ENCODE data around the gene DUSP5.
"Not testable (repeated sequence)": the region's sequence is repeated elsewhere in the genome, so short reads cannot be mapped to it uniquely, and the experiment has no call there.

The DUSP5 gene

GRCh38 chr10:110532628-110533027 is 34.9 kb downstream of the DUSP5 start:
- not testable (repeated sequence) for H3K4me3 Mint-ChIP-seq; H3K27ac Mint-ChIP-seq (ENCODE audit: low read depth); ATAC-seq (replicated peaks; ENCODE audit: extremely low read depth, poor library complexity, severe bottlenecking); H3K36me3 Mint-ChIP-seq (ENCODE audit: insufficient read depth); DNase-seq (ENCODE audit: low spot score in 2 of 2); H3K27me3 Mint-ChIP-seq; H3K9me3 Mint-ChIP-seq
- peaks cover 31% of the 10 kb centered on the region for H3K4me1 Mint-ChIP-seq

- no peaks in the 10 kb centered on the region for H3K27me3 Mint-ChIP-seq
- ATAC-seq (replicated peaks; ENCODE audit: extremely low read depth, poor library complexity, severe bottlenecking), result no peak
- H3K4me3 Mint-ChIP-seq, result no peak overlapping the region
- H3K9me3 Mint-ChIP-seq, result no peaks in the 10 kb centered on the region
- no peak for DNase-seq (ENCODE audit: low spot score in 2 of 2)
- no peak overlapping the region for H3K27ac Mint-ChIP-seq (ENCODE audit: low read depth)
- no peaks in the 10 kb centered on the region for H3K36me3 Mint-ChIP-seq (ENCODE audit: insufficient read depth)
- peaks cover 31% of the 10 kb centered on the region for H3K4me1 Mint-ChIP-seq
These were observed 35.4 kb downstream of the DUSP5 start for GRCh38 chr10:110533149-110533548.

DNA sequence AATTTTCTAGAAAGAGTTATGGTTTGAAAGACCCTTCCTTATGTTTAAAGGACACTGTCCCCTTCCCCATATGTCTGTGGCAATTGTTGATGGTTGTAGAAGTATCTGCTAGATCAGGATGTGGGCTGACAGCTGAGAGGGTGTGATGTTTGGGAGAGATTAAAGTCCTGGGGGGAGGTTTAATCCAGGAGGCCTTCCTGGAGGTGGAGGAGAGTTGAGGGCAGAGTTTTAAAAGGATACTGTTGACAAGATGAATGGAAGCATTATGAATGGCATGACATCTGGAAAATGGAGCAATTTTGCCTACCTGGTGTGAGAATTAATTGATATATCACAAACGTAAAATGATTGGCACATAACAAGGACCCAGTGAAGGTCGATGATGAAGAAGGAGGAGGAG is 36.9 kb downstream of the DUSP5 start:
- no peak overlapping the region for H3K27ac Mint-ChIP-seq (ENCODE audit: low read depth)
- ATAC-seq (replicated peaks; ENCODE audit: extremely low read depth, poor library complexity, severe bottlenecking), result no peak
- no peaks in the 10 kb centered on the region for H3K36me3 Mint-ChIP-seq (ENCODE audit: insufficient read depth)
- peaks cover 23% of the 10 kb centered on the region for H3K4me1 Mint-ChIP-seq
- DNase-seq (ENCODE audit: low spot score in 2 of 2), result no peak
- no peak overlapping the region for H3K4me3 Mint-ChIP-seq
- no peaks in the 10 kb centered on the region for H3K27me3 Mint-ChIP-seq
- no peaks in the 10 kb centered on the region for H3K9me3 Mint-ChIP-seq

DNA sequence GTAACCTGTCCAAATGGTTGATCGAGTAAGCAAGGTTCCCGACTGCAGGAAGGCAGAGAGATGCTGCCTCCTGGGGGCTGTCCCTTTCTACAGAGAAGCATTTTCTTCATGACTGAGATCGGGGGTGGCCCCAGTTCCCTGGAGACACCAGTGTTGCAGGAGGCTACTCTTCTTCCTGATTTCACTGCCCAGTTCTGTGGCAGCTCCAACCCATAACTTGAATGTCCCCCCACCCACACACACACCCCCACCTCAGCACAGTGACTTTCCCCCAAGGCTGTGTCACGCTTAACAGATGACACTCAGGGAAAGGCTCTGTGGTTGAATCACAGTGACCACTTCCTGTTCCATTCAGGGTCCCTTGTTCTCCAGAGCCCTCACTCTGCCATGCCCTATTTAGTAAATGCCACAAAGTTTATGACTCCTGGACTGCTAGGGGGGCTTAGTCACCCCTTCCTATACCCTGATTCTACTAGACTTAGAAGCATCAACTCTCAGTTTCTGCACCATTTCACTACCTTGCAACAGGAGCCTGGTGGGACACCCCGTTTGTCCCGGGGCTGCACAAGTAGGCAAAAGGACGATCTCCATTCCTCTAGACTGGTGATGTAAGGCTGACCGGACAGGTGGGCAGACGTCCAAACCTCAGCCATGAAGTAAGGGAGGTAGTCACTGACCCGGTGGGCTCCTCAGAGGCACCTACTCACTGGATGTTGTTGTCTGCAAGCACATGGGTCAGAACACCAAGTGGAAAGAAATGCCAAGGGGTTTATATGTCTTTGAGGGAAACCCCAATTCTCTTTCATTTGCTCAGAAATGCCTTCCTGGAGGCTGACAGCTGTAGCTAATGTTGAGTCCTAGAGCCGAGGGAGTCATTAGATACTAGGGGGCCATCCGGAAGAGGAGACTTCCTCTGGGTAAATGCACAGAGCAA is 38.5 kb downstream of the DUSP5 start:
- DNase-seq (ENCODE audit: low spot score in 2 of 2), result peak in 1 of 2 donors; percentile 19
- H3K4me3 Mint-ChIP-seq, result peak overlapping the region; percentile 11
- peaks cover 18% of the 10 kb centered on the region for H3K4me1 Mint-ChIP-seq
- H3K9me3 Mint-ChIP-seq, result no peaks in the 10 kb centered on the region
- H3K27ac Mint-ChIP-seq (ENCODE audit: low read depth), result no peak overlapping the region
- ATAC-seq (replicated peaks; ENCODE audit: extremely low read depth, poor library complexity, severe bottlenecking), result peak; percentile 78
- H3K36me3 Mint-ChIP-seq (ENCODE audit: insufficient read depth), result no peaks in the 10 kb centered on the region
- no peaks in the 10 kb centered on the region for H3K27me3 Mint-ChIP-seq

- H3K36me3 Mint-ChIP-seq (ENCODE audit: insufficient read depth), result no peaks in the 10 kb centered on the region
- ATAC-seq (replicated peaks; ENCODE audit: extremely low read depth, poor library complexity, severe bottlenecking) (no peak), DNase-seq (ENCODE audit: low spot score in 2 of 2) (no peak)
- H3K27ac Mint-ChIP-seq (ENCODE audit: low read depth), result no peak overlapping the region
- peaks cover 18% of the 10 kb centered on the region for H3K4me1 Mint-ChIP-seq
- H3K4me3 Mint-ChIP-seq, result no peak overlapping the region
- H3K9me3 Mint-ChIP-seq, result no peaks in the 10 kb centered on the region
- H3K27me3 Mint-ChIP-seq, result no peaks in the 10 kb centered on the region
These were observed 41.4 kb downstream of the DUSP5 start for GRCh38 chr10:110539091-110539490.

DNA sequence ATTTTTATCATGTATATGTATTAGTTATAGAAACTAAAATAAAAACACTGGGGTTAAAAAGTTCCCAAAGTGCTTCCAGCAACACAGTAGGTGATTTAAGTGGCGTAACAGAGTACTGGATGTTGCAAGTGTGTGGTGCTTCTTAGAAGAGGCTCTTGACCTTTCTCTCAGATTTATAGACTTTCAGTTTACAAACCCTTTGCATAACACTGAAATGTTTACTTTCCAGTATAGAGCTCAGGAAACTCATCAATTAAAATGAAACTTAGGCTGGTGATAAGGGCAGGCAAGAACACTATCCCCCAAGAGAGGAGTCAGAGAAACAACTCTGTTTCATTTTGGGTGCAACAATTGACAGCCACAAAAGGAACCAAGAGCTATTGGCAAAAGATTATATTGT is 42.3 kb downstream of the DUSP5 start:
- DNase-seq (ENCODE audit: low spot score in 2 of 2) (no peak), ATAC-seq (replicated peaks; ENCODE audit: extremely low read depth, poor library complexity, severe bottlenecking) (no peak)
- H3K27ac Mint-ChIP-seq (ENCODE audit: low read depth), result no peak overlapping the region
- H3K36me3 Mint-ChIP-seq (ENCODE audit: insufficient read depth), result no peaks in the 10 kb centered on the region
- no peak overlapping the region for H3K4me3 Mint-ChIP-seq
- peaks cover 12% of the 10 kb centered on the region for H3K4me1 Mint-ChIP-seq
- no peaks in the 10 kb centered on the region for H3K27me3 Mint-ChIP-seq
- no peaks in the 10 kb centered on the region for H3K9me3 Mint-ChIP-seq

GRCh38 chr10:110544958-110545537 is 47.3 kb downstream of the DUSP5 start:
- H3K27ac Mint-ChIP-seq (ENCODE audit: low read depth), result no peak overlapping the region
- no peaks in the 10 kb centered on the region for H3K9me3 Mint-ChIP-seq
- ATAC-seq (replicated peaks; ENCODE audit: extremely low read depth, poor library complexity, severe bottlenecking), result no peak
- H3K4me1 Mint-ChIP-seq, result peaks cover 6% of the 10 kb centered on the region
- H3K4me3 Mint-ChIP-seq, result no peak overlapping the region
- H3K27me3 Mint-ChIP-seq, result peaks cover 4% of the 10 kb centered on the region
- no peaks in the 10 kb centered on the region for H3K36me3 Mint-ChIP-seq (ENCODE audit: insufficient read depth)
- no peak for DNase-seq (ENCODE audit: low spot score in 2 of 2)

DNA sequence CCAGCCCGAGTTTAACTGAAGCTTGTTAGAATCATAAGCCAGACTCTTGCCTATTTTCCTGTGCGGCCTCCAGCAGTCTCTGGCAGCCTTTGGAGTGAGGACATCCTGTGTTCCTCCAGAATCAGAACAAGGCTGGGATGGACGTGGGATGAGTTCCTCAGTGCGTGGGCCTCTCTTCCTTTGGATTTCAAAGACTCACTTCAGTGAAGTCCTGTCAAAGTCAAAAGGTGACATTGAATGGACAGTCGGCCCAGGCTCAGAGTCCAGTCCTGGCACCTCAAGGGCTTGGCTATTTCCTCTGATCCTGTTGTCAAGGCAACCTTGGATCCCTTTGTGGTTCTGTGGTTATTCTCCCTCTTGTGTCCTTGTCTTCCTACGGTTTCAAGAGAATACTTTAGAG is 48.4 kb downstream of the DUSP5 start:
- Mint-ChIP-seq H3K9me3 (no peaks in the 10 kb centered on the region), H3K27me3 (peaks cover 10% of the 10 kb centered on the region), H3K4me3 (no peak overlapping the region), H3K27ac (ENCODE audit: low read depth) (no peak overlapping the region), H3K4me1 (peaks cover 6% of the 10 kb centered on the region), H3K36me3 (ENCODE audit: insufficient read depth) (no peaks in the 10 kb centered on the region)
- DNase-seq (ENCODE audit: low spot score in 2 of 2) (no peak), ATAC-seq (replicated peaks; ENCODE audit: extremely low read depth, poor library complexity, severe bottlenecking) (no peak)

DNA sequence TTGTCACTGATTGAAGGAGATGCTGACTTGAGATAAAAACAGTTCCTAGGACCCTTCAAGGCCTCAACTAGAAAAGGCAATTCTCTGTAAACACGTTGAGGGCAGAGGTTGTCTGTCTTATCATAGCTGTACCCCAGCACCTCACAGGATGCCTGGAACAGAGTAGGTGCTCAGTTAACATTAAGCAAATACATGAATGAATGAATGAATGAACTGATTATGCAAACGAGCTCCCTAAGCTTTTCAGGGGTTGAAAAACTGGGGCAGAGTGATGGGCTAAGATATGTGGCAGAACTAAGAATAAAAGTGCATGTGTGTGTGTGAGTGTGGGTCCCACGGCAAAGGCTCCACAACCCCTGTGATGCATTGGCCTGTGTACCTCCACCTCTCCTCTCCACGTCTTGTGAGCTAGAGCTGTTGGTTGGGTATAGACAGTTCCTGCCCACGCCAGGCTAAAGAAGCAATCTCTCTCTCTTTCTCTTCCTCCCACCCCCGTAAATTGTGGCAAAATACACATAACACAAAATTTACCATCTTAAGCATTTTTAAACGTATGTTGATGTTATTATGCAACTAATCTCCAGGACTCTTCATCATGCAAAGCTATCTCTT is 48.9 kb downstream of the DUSP5 start:
- no peaks in the 10 kb centered on the region for H3K9me3 Mint-ChIP-seq
- peaks cover 16% of the 10 kb centered on the region for H3K27me3 Mint-ChIP-seq
- ATAC-seq (replicated peaks; ENCODE audit: extremely low read depth, poor library complexity, severe bottlenecking) (no peak), DNase-seq (ENCODE audit: low spot score in 2 of 2) (no peak)
- H3K36me3 Mint-ChIP-seq (ENCODE audit: insufficient read depth), result no peaks in the 10 kb centered on the region
- H3K4me1 Mint-ChIP-seq, result peaks cover 6% of the 10 kb centered on the region
- H3K27ac Mint-ChIP-seq (ENCODE audit: low read depth), result no peak overlapping the region
- H3K4me3 Mint-ChIP-seq, result no peak overlapping the region

DNA sequence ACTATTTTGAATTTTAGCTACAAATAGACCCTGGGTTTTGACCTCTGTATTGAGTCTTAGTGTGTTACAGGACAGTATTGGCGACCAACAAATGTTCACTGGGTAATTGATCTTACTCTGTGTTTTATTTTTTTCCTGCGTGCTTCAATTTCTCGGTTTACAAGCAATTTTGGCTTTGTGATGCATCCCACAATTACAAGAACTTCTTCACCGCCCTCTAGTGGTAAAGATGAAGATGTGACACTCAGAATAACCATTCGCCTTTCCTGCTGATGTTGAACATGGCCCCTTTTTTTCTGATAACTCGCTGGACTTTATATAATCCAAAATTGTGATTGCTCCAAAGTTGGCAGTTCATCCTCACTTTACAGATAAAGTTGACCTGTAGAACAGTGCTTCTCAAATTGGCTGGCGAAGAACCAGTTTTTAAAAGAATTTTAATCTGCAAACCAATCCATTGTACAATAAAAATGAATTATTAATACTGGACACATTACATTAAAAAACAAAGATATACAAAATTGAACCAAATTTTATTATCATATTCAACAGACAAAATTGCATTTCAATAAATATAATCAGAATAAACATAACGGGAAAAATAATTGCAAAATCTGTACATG is 49.5 kb downstream of the DUSP5 start:
- H3K36me3 Mint-ChIP-seq (ENCODE audit: insufficient read depth), result no peaks in the 10 kb centered on the region
- H3K9me3 Mint-ChIP-seq, result no peaks in the 10 kb centered on the region
- ATAC-seq (replicated peaks; ENCODE audit: extremely low read depth, poor library complexity, severe bottlenecking) (no peak), DNase-seq (ENCODE audit: low spot score in 2 of 2) (no peak)
- H3K4me1 Mint-ChIP-seq, result peaks cover 6% of the 10 kb centered on the region
- peaks cover 22% of the 10 kb centered on the region for H3K27me3 Mint-ChIP-seq
- H3K4me3 Mint-ChIP-seq, result no peak overlapping the region
- H3K27ac Mint-ChIP-seq (ENCODE audit: low read depth), result no peak overlapping the region

DNA sequence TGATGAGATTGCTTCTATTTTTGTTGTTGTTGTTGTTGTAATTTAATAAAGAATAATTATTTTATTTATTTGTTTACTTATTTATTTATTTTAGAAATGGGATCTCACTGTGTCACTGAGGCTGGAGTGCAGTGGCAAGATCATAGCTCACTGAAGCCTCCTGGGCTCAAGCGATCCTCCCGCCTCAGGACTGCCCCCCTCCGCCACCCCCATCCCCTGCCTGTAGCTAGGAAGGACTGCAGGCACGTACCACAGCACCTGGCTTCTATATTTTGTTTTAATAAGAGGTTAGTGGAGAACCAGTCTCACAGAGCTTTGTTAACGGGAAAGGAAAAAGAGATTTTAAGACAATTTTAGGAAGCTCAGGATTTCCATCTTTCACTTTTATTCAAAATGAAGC is 50.3 kb downstream of the DUSP5 start:
- no peak for ATAC-seq (replicated peaks; ENCODE audit: extremely low read depth, poor library complexity, severe bottlenecking)
- DNase-seq (ENCODE audit: low spot score in 2 of 2), result no peak
- H3K9me3 Mint-ChIP-seq, result no peaks in the 10 kb centered on the region
- peaks cover 6% of the 10 kb centered on the region for H3K4me1 Mint-ChIP-seq
- no peaks in the 10 kb centered on the region for H3K36me3 Mint-ChIP-seq (ENCODE audit: insufficient read depth)
- no peak overlapping the region for H3K4me3 Mint-ChIP-seq
- peaks cover 30% of the 10 kb centered on the region for H3K27me3 Mint-ChIP-seq
- no peak overlapping the region for H3K27ac Mint-ChIP-seq (ENCODE audit: low read depth)

DNA sequence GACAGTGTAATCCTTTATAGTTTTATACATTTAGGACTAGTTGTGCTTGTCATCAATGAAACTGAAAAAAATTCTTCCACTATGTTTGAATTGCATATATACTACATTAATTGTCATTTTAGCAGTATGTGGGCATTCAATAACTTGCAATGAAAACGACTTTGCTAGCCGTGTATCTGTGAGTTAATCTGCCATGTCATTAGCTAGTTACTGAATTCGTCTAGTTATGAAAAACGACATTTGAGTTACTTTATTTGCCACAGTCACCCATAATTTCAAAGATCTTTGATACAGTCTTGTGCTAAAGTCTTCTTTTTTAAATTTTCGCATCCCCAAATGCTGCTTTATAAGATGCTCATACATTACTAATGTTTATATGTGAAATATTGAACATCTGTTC is 51.5 kb downstream of the DUSP5 start:
- no peak overlapping the region for H3K4me3 Mint-ChIP-seq
- DNase-seq (ENCODE audit: low spot score in 2 of 2), result no peak

More for the DNA sequence above, 51.5 kb downstream of the DUSP5 start:
- Mint-ChIP-seq H3K27me3 (peaks cover 37% of the 10 kb centered on the region), H3K36me3 (ENCODE audit: insufficient read depth) (no peaks in the 10 kb centered on the region), H3K4me1 (peaks cover 6% of the 10 kb centered on the region), H3K9me3 (no peaks in the 10 kb centered on the region), H3K27ac (ENCODE audit: low read depth) (no peak overlapping the region)
- no peak for ATAC-seq (replicated peaks; ENCODE audit: extremely low read depth, poor library complexity, severe bottlenecking)
